Gastroesophageal sphincter (tissue), 4 donors: Measurements from ENCODE around the gene PTAR1. TPM values are rescaled to one million over a fixed set of nuclear protein-coding genes. Genes with fewer than 3 reads are reported as not detected.
"Not testable (repeated sequence)": the region's sequence is repeated elsewhere in the genome, so short reads cannot be mapped to it uniquely, and the experiment has no call there.

Source experiments
- ATAC-seq: fragments of 150-250 bp; one replicate; pipeline ENCODE4 v1.9.1; 2016; ENCODE audit warnings: mild to moderate bottlenecking, moderate library complexity
- H3K27ac ChIP-seq, 4 donors: fragments of 200-600 bp; sonication (generic) in 3 of 4; 1 replicate in 3 of 4; 2 replicates in 1 of 4; pipeline ENCODE4 v1.5.1; 2016 to 2019
- H3K27me3 ChIP-seq: fragments of 200-600 bp; sonication (generic); one replicate; pipeline ENCODE4 v1.5.1; 2019
- H3K36me3 ChIP-seq, 2 donors: fragments of 200-600 bp; sonication (generic); one replicate each; pipeline ENCODE4 v1.5.1; 2019; ENCODE audit warnings: control low read depth in 1 of 2
- H3K4me1 ChIP-seq, 3 donors: fragments of 200-600 bp; sonication (generic); 1 replicate in 2 of 3; 2 replicates in 1 of 3; pipeline ENCODE4 v1.5.1; 2016 to 2019; ENCODE audit warnings: control low read depth in 2 of 3
- H3K4me3 ChIP-seq, 2 donors: fragments of 200-600 bp; sonication (generic); one replicate each; pipeline ENCODE4 v1.5.1; 2019; ENCODE audit warnings: mild to moderate bottlenecking in 1 of 2, moderate library complexity in 1 of 2
- H3K9me3 ChIP-seq, 3 donors: fragments of 200-600 bp; sonication (generic); one replicate each; pipeline ENCODE4 v1.5.1; 2017 to 2019; ENCODE audit warnings: control low read depth in 2 of 3
- EP300 ChIP-seq: sonication (generic); formaldehyde crosslinking; IDR thresholded peaks from one replicate; pipeline ENCODE4 v1.6.1; 2017; ENCODE audit warnings: antibody characterized with exemption, mild to moderate bottlenecking
- POLR2A ChIP-seq, 2 donors: fragments of 450-650 bp; IDR thresholded peaks; one replicate each; pipeline ENCODE4 v1.6.1; 2017; ENCODE audit warnings: antibody characterized with exemption in 2 of 2, mild to moderate bottlenecking in 2 of 2, moderate library complexity in 1 of 2
- POLR2AphosphoS5 ChIP-seq: sonication (generic); formaldehyde crosslinking; IDR thresholded peaks from one replicate; pipeline ENCODE4 v1.6.1; 2017; ENCODE audit warnings: antibody characterized with exemption
- WGBS, 2 donors: methylation state at CpG; one replicate each; pipeline ENCODE4 v1.1.5; 2018; ENCODE audit warnings: low coverage in 1 of 2; 5-methylcytosine and 5-hydroxymethylcytosine counted together
- total RNA-seq, 4 donors: library from RNA; depleted of rRNA; stranded (reverse); fragments of >200 nt; gene quantifications; one replicate each; pipeline ENCODE4 v1.1.0, GENCODE V29; 2016
- TF ChIP-seq, protein P1 (sequence below), 4 experiments: fragments of 200-600 bp in 2 of 4; fragments of 450-650 bp in 2 of 4; sonication (generic) in 1 of 4; IDR thresholded peaks; one replicate each; pipeline ENCODE4 v1.5.1; 2017 to 2019; ENCODE audit warnings: antibody characterized with exemption in 4 of 4, mild to moderate bottlenecking in 2 of 4, moderate library complexity in 2 of 4

Gene PTAR1
- total RNA-seq, 4 donors from 2014 or later = 55.0 to 91.8 (median 68.5) TPM

DNA sequence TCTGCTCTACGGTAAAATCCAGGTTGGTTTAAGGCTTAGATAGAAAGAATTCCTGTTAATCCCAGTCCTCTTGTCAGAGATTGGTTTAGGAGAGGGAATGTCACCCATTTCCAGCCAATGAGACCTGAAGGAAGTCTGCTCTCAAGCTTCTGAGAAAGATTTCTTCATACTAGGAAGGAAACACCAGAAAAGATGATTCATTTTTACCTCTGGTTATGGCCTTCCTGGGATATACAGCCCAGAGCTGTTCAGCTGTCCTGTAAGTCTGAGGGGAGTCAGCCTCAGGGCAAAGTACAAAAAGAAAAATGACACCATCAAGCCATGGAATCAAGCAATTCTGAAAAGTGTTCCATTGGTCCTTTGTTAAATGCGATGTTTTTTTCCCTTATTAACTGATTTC, 42.2 kb upstream of the PTAR1 start:
- ATAC-seq = no peak
- H3K27ac ChIP-seq = no peak overlapping the region
- no peaks in the 10 kb centered on the region for H3K9me3 ChIP-seq
- no peak overlapping the region for H3K4me3 ChIP-seq
- 84 to 87% methylated on average over 2 of the region's 2 CpGs for WGBS, 2 donors
- no peaks in the 10 kb centered on the region for H3K27me3 ChIP-seq
- H3K4me1 ChIP-seq = peaks cover 0 to 16% (median 0%) of the 10 kb centered on the region in 3 donors
- H3K36me3 ChIP-seq = no peaks in the 10 kb centered on the region
- TF ChIP-seq POLR2AphosphoS5 = no peak
- TF ChIP-seq EP300 = no peak
- TF ChIP-seq POLR2A (IDR thresholded peaks at IDR 0.05) = no peak
- TF ChIP-seq, protein P1, sequence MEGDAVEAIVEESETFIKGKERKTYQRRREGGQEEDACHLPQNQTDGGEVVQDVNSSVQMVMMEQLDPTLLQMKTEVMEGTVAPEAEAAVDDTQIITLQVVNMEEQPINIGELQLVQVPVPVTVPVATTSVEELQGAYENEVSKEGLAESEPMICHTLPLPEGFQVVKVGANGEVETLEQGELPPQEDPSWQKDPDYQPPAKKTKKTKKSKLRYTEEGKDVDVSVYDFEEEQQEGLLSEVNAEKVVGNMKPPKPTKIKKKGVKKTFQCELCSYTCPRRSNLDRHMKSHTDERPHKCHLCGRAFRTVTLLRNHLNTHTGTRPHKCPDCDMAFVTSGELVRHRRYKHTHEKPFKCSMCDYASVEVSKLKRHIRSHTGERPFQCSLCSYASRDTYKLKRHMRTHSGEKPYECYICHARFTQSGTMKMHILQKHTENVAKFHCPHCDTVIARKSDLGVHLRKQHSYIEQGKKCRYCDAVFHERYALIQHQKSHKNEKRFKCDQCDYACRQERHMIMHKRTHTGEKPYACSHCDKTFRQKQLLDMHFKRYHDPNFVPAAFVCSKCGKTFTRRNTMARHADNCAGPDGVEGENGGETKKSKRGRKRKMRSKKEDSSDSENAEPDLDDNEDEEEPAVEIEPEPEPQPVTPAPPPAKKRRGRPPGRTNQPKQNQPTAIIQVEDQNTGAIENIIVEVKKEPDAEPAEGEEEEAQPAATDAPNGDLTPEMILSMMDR (IDR thresholded peaks at IDR 0.05) = no peak

DNA sequence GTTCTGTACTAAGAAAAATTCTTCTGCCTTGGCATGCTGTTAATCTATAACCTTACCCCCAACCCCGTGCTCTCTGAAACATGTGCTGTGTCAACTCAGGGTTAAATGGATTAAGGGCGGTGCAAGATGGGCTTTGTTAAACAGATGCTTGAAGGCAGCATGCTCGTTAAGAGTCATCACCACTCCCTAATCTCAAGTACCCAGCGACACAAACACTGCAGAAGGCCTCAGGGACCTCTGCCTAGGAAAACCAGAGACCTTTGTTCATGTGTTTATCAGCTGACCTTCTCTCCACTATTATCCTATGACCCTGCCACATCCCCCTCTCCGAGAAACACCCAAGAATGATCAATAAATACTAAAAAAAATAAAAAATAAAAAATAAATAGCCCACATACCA, 40.2 kb upstream of the PTAR1 start:
- H3K9me3 ChIP-seq, H3K27ac ChIP-seq, H3K27me3 ChIP-seq, ATAC-seq, H3K4me1 ChIP-seq, H3K4me3 ChIP-seq, H3K36me3 ChIP-seq: not testable (repeated sequence)
- WGBS, 2 donors = 76% methylated on average over 4 of the region's 5 CpGs; no CpG with 5 or more reads in 1 of the 2 donors

DNA sequence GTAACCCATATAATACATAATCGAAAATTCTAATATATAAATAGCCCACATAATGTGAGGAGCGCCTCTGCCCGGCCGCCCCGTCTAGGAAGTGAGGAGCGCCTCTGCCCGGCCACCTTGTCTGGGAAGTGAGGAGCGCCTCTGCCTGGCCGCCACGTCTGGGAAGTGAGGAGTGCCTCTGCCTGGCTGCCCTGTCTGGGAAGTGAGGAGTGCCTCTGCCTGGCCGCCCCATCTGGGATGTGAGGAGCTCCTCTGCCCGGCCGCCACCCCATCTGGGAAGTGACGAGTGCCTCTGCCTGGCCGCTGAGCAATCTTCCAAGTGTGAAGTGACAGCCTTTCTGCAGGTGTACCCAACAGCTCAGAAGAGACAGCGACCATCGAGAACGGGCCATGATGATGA, 39.7 kb upstream of the PTAR1 start:
- H3K27ac ChIP-seq, H3K9me3 ChIP-seq, H3K36me3 ChIP-seq, H3K4me3 ChIP-seq, H3K27me3 ChIP-seq, ATAC-seq, H3K4me1 ChIP-seq: not testable (repeated sequence)
- WGBS, 2 donors = 83 to 87% methylated on average over 9 to 12 of the region's 18 CpGs

DNA sequence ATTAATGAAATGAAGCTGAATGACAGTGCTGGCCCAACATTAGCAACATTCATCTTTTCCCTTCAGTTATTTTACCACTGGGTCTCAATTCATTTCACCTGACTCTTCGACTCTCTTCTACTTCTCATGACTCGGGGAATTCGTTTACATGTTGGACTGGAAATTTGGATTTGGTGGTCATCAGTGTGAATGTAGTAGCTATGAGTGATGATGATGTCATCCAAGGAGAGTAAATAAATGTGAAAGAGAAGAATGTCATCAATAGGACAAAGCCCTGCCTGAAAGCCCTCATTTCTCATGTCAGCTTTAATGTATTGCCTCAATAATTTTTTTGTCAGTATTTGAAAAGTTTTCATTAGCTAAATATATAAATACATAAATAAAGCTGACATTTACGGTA, 38.9 kb upstream of the PTAR1 start:
- no peak for ATAC-seq
- TF ChIP-seq POLR2AphosphoS5 (no peak), EP300 (no peak), POLR2A (IDR thresholded peaks at IDR 0.05) (no peak)
- TF ChIP-seq, protein P1 (IDR thresholded peaks at IDR 0.05) = no peak
- WGBS, 2 donors = 15 to 50% methylated on average over 4 of the region's 4 CpGs

DNA sequence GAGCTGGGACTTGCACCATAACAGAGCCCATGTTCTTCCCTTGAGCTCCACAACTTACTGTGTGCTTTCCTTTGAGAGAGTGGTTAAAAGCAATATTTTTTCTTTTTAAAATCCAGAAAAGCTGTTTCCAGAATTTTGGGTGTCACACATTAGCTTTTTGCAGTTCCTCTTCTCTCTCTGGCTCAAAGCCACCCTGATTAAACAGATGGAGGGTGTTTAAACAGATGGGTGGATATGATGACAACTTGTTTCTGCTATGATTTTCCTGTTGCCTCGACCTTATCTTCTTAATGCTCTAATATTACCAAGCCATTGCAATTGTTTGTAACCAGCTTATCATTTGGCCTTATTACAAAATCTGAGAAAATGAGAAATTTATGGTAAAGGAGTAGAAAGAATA, 37.9 kb upstream of the PTAR1 start:
- Histone ChIP-seq H3K27me3 (no peaks in the 10 kb centered on the region), H3K36me3 (no peaks in the 10 kb centered on the region), H3K4me1 (no peaks in the 10 kb centered on the region), H3K27ac (no peak overlapping the region), H3K4me3 (no peak overlapping the region), H3K9me3 (no peaks in the 10 kb centered on the region)
- ATAC-seq = no peak
- TF ChIP-seq, protein P1 (IDR thresholded peaks at IDR 0.05) = no peak
- TF ChIP-seq POLR2A (IDR thresholded peaks at IDR 0.05) = no peak
- TF ChIP-seq POLR2AphosphoS5 = no peak
- TF ChIP-seq EP300 = no peak
- WGBS, 2 donors = 0 to 6% methylated on average over 1 of the region's 1 CpG

More for the DNA sequence above, 38.9 kb upstream of the PTAR1 start:
- Histone ChIP-seq H3K4me1 (no peaks in the 10 kb centered on the region), H3K9me3 (no peaks in the 10 kb centered on the region), H3K4me3 (no peak overlapping the region), H3K27me3 (no peaks in the 10 kb centered on the region), H3K27ac (no peak overlapping the region), H3K36me3 (no peaks in the 10 kb centered on the region)

DNA sequence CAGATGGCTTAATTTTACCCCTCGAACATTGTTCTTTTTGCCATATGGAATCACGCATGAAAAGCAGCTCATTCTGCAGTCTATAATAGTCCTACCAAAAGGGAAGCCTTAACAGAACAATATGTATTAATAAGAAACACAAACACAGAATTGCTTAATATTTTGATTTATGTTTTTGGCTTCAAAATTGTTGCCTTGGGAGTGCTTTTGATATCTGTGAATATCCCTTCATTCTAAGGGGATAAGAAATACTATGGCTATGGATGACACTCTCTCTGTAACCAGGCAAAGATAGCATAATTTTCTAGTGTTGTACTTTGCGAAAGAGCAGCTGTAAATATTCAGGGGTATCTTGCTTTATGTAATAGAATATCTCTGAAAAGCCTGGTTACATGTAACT, 34.5 kb upstream of the PTAR1 start:
- no peaks in the 10 kb centered on the region for H3K9me3 ChIP-seq
- H3K4me1 ChIP-seq = no peaks in the 10 kb centered on the region
- 88 to 89% methylated on average over 3 of the region's 3 CpGs for WGBS, 2 donors
- H3K4me3 ChIP-seq = no peak overlapping the region
- H3K36me3 ChIP-seq = no peaks in the 10 kb centered on the region
- ATAC-seq = no peak
- no peak overlapping the region for H3K27ac ChIP-seq
- peaks cover 7% of the 10 kb centered on the region for H3K27me3 ChIP-seq
- no peak for TF ChIP-seq POLR2AphosphoS5
- TF ChIP-seq, protein P1 (IDR thresholded peaks at IDR 0.05) = no peak
- TF ChIP-seq EP300 = no peak
- no peak for TF ChIP-seq POLR2A (IDR thresholded peaks at IDR 0.05)
